Hematopoietic multipotent progenitor cell treated with erythropoietin and hydrocortisone succinate and interleukin-3 and kit ligand, for 17 days (in vitro differentiated cells): ENCODE data around the gene VWA3A.
"Not testable (repeated sequence)": the region's sequence is repeated elsewhere in the genome, so short reads cannot be mapped to it uniquely, and the experiment has no call there.

ENCODE experiments used
- DNase-seq: peaks from one replicate; pipeline ENCODE4 v3.0.0-alpha.2; 2015; ENCODE audit warnings: low spot score

The VWA3A gene

DNA sequence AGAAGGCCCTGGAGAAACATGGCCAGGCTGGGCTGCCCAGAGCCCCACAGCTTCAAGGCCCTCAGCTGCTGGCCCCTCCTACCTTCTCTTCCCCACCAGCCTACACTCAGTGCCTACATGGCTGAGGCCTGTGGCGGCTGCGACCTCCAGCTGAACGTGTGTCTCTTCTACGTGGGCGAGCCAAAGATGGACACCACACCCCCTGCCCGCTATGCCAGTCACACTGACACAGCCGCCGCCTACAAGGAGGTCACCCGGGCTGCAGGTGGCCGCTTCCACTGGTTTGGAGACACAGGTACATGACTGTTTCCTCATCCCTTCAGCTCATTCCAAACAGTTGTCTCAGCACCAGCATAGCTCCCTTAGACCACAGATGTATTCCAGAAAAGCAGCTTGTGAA is 40.5 kb downstream of the VWA3A start:
- DNase-seq = no peak

DNA sequence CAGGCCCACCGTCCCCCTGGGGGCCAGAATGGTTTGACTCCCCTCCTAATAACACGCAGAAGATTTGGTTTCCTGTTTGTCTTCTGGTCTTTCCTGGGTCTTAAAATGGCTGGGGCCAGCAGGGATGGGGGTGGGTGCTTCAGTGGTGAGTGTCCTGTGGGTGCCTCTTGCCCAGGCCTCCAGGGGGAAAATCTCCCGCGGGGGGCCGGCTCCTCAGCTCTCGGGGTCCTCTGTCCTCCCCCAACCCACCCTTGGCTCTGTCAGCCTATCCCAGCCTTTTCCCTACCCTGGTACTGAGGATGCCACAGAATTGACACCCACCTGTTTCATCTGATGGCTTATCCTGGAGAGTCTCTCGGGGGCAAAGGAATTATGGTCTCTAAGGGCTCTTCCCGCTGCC is 46.1 kb downstream of the VWA3A start:
- no peak for DNase-seq

GRCh38 chr16:22139008-22139407 is 46.7 kb downstream of the VWA3A start:
- no peak for DNase-seq

DNA sequence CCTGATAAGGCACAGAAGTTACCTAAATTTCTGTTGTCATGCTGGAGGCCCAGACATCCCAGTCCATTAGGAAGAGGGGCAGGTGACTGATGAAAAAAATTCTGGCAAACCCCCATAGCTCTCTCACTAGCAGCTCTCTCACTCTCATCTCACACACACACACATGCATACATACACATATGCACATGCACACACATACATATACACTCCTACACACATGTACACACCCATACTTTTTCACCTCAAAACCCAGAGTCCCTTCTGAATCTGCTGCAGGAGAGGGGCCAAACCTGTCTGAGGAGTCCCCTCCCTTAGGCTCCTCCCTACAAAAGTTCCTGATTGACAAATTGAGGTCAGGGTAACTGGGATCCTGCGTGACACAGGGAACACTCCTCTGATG is 47.4 kb downstream of the VWA3A start:
- DNase-seq = no peak

DNA sequence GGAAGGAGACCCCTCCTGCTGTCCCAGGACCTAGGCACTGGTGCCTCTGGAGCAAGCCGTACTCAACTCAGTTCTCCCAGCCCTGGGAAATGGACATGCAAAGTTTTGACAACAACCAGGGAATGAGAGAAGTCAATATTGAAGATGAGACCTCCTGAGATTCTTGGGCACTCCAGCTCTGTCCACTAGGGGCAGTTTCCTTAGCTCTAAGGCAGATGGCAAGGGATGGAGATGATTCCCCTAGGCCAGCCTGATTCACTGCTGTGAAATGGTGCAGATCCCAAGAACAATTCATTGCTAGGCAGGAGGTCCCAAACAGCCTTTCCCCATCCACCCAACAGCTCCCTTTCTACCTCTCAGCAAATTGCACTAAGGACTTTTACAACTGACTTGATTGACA is 49.4 kb downstream of the VWA3A start:
- DNase-seq = no peak

DNA sequence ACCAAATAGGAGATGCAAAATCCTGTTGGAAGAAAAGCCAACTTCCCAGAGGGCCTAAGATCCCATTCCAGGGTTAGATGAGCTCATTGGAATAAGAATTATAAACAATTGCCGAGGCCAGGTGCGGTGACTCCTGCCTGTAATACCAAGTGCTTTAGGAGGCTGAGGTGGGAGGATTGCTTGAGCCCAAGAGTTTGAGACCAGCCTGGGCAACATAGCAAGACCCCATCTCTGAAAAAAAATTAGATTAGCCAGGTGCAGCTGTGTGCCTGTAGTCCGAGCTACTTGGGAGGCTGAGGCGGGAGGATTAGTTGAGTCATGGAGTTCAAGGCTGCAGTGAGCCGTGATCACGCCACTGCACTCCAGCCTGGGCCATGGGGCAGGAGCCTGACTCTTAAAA is 52.2 kb downstream of the VWA3A start:
- no peak for DNase-seq

DNA sequence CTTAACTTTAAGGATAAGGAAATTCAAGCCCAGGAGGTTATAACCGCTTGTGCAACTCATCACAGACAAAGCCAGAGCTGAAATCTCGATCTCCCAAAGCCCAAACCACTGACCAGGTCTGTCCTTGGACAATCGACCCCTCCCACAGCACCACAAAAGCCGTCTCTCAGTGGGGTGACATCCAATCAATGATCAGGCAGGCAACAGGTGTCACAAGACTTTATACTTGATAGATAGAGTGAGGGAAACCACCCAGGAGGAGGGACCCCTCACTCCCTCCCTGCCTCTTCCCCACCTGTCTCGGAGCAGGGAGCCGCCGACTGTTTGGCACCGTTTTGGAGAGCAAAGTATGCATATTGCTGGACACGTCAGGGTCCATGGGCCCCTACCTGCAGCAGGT is 55.5 kb downstream of the VWA3A start:
- DNase-seq = no peak

DNA sequence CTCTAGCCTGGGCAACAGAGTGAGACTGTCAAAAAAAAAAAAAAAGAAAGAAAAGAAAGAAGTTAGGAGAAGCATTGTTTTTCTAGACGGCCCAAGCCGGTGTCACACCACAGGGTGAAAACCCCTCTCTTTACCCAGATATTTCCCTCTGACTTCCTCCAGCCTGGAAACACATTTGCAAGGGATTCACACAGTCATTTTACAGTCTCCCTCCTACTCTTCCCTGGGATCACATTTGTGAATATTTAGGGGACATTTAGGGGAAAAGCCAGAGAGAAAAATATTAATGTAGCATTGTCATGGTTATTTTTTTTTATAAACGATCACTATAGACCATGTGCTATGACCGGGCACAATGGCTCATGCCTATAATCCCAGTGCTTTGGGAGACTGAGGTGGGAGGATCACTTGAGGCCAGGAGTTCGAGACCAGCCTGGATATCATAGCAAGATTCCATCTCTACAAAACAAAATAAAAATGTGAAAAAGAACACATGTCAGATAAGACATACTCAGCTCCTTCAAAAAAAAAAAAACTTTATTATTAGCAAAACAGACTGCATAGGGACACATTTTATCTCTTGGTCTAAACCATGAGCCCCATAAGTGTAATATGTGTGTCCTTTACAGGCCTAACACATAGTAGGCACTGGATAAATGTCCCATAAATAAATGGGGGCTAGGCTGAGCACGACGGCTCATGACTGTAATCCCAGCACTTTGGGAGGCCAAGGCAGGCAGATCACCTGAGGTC is 59.1 kb downstream of the VWA3A start:
- DNase-seq = no peak

GRCh38 chr16:22152316-22152715 is 60.0 kb downstream of the VWA3A start:
- DNase-seq = no peak

DNA sequence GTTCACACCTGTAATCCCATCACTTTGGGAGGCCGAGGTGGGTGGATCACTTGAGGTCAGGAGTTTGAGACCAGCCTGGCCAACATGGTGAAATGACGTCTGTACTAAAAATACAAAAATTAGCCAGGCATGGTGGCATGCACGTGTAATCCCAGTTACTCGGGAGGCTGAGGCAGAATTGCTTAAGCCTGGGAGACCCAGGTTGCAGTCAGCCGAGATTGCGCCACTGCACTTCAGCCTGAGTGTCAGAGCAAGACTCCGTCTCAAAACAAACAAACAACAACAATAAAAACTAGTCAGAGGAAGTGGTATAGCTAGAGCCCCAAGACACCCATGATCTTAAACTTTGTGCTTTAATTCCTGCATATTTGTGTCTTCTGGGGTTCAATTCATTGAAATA is 60.7 kb downstream of the VWA3A start:
- not testable (repeated sequence) for DNase-seq

DNA sequence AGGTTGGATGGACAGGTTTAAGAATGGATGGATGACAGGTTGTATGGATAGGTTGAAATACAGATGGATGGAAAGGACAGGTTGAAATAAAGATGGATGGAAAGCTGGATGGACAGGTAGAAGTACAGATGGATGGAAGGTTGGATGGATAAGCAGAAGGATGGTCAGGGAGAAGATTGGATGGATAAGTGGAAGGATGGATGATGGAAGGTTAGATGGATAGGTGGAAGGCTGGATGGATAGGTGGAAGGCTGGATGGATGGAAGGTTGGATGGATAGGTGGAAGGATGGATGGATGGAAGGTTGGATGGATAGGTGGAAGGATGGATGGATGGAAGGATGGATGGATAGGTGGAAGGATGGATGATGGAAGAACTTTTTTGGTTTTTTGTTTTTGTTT is 69.1 kb downstream of the VWA3A start:
- DNase-seq = no peak

GRCh38 chr16:22161999-22162655 is 69.8 kb downstream of the VWA3A start, which contains the start of gene SDR42E2:
Gene SDR42E2 (plus strand): TSS chr16:22162506. CDS start chr16:22165583, 3,077 bp downstream.
- no peak for DNase-seq

DNA sequence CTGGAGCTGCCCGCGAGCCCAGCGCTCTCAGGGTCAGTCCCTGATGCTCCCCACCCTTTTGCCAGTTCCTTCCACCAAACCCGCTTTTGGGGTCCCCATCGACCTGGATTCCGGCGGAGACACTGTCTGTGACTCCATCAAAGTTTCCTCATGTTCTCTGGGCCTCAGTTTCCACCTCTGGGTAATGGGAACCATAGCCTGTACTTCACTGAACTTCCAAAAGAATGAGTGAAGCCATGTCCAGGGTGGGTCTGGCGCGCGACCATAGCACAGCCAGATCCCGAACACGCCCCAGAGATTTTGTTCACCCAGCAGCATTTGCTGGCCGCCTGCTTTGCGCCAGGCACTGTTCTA is 70.3 kb downstream of the VWA3A start:
- no peak for DNase-seq

DNA sequence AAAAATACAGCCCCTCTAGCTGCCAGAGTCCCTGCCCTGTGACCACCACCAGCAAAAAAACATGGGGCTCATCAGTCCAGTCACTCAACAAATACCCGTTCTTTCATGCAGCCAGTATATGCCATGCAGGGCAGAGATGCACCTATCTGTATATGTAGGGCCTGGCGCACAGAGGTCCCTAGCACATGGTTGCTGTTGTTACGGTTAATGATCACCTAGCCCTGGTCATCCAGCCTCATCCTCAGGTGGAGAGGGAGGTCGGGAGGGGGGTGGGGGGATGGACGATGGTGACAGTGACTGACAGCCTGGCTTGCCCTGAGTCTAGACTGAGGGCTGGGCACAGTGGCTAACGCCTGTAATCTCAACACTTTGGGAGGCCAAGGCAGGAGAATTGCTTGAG is 71.5 kb downstream of the VWA3A start:
- no peak for DNase-seq

DNA sequence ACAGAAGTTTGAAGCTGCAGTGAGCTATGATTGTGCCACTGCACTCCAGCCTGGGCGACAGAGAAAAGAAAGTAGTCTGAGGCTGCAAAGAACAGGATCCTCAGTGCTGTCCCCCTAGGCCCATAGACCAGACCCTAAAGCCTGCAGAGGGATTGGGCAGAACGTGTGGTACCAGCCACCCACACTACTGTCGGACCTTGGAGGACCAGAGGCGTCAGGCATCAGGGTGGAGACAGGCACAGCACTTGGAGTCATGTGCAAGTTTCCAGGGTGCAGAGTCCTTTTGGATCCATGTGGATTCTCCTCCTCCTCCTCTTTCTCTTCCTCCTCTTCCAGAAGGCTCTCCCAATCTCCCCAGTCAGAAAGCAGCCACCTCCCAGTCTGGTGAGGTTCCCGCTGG is 72.1 kb downstream of the VWA3A start:
- no peak for DNase-seq

DNA sequence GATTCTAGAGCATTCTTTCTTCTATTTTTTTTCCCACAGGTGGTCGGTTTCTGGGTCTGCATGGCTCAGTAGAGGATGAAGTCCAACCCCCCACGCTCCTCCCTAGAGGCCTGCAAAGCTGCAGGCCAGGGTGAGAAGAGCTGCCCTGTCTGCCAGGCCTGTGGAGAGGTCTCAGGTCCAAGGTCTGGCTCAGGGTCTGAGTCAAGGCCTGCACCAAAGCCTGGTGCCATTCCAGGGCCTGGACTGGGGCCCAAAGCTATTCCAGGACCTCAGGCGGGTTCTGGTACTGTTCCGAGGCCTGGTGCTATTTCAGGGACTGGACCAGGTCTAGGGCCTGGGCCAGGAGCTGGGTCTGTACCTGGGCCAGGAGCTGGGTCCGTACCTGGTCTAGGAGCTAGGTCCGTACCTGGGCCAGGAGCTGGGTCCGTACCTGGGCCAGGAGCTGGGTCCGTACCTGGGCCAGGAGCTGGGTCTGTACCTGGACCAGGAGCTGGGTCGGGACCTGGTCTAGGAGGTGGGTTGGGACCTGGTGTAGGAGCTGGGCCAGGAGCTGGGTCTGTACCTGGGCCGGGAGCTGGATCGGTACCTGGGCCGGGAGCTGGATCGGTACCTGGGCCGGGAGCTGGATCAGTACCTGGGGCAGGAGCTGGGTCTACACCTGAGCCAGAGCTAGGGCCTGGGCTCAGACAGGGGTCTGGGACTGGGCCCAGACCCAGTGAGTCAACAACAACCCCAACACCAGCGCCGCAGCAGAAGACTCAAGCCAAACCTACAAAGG is 73.4 kb downstream of the VWA3A start:
- DNase-seq = no peak

DNA sequence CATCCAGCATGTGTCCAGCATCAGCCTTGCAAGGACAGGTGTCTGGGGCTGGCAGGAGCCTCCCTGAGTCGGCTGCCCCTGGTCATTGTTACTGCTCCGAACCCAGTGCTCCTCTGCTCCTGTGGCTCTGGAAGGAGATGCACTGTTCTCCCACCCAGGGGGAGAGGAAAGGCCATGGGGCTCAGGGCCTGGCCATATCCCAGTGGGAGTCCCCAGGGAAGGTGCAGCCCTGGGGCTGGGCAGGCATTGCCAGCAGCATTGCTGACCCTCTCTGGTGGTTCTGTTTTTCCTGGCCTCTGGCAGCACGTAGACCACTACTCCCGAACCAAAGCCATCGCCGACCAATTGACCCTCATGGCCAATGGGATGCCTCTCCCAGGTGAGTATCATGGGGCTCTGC is 79.6 kb downstream of the VWA3A start:
- no peak for DNase-seq

GRCh38 chr16:22172642-22173041 is 80.3 kb downstream of the VWA3A start:
- not testable (repeated sequence) for DNase-seq

DNA sequence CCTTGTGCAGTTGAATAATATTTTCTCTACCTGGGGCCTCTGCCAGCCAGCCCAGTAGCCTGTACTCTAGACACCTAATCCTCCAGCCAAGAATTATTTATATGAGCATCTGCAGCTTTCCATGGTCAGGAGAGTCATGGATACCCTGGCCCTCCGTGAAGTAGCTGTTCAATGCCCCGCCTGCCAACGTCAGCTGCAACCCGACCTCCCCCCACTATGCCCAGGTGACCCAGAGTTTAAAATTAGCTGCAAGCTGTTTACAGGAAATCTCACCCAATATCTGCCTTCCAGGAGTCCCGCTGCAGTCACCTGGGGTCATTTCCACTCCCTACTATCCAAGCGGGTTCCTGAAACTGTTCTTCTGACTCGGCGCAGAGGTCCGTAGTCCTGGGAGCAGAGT is 82.3 kb downstream of the VWA3A start:
- no peak for DNase-seq

- no peak for DNase-seq
Observed at GRCh38 chr16:22177968-22178930, 85.9 kb downstream of the VWA3A start.

DNA sequence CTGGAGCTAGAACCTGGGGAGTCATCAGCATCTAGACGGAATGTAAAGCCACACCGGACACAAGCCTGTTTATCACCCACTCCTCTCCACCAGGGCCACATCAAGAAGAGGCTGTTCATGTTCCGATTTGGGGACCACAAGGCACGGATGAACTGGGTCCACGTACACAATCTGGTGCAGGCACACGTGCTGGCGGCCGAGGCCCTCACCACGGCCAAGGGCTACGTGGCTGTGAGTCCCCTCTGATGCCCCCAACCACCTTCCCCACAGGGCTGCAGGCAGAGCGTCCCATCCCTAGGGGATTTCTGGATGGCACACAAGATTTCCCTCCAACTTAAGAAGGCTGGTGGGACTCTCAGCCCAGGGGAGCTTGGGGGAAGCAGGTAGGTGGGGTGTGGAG is 89.1 kb downstream of the VWA3A start:
- no peak for DNase-seq

- no peak for DNase-seq
Observed at GRCh38 chr16:22181843-22182242, 89.5 kb downstream of the VWA3A start.
